ENCODE results near the gene SOX13. TPM values are rescaled to one million over a fixed set of nuclear protein-coding genes. Genes with fewer than 3 reads are reported as not detected.

The SOX13 gene
- total and polyA plus RNA-seq, 11 donors = 8.2 to 16.0 (median 12.6) TPM

- DNase-seq = peak in 4 of 5 donors; percentile 58 to 77 (median 69)
Observed at GRCh38 chr1:204065174-204065985, 7.5 kb upstream of the SOX13 start.

GRCh38 chr1:204065986-204066300, 7.0 kb upstream of the SOX13 start:
- H3K4me3 ChIP-seq = no peak overlapping the region
- intact Hi-C loops (cut with DNase I) = no loop called here
- H3K9me3 ChIP-seq = no peaks in the 10 kb centered on the region
- no peaks in the 10 kb centered on the region for H3K36me3 ChIP-seq
- DNase-seq (no peak), ATAC-seq (no peak)
- peaks cover 0 to under 1% (median 0%) of the 10 kb centered on the region in 9 donors for H3K27me3 ChIP-seq
- H3K4me1 ChIP-seq = peaks cover 0 to 18% (median 10%) of the 10 kb centered on the region in 12 donors
- H3K27ac ChIP-seq = peak overlapping the region in 8 of 12 donors; percentile 4 to 77 (median 58)
- TF ChIP-seq, protein P1, sequence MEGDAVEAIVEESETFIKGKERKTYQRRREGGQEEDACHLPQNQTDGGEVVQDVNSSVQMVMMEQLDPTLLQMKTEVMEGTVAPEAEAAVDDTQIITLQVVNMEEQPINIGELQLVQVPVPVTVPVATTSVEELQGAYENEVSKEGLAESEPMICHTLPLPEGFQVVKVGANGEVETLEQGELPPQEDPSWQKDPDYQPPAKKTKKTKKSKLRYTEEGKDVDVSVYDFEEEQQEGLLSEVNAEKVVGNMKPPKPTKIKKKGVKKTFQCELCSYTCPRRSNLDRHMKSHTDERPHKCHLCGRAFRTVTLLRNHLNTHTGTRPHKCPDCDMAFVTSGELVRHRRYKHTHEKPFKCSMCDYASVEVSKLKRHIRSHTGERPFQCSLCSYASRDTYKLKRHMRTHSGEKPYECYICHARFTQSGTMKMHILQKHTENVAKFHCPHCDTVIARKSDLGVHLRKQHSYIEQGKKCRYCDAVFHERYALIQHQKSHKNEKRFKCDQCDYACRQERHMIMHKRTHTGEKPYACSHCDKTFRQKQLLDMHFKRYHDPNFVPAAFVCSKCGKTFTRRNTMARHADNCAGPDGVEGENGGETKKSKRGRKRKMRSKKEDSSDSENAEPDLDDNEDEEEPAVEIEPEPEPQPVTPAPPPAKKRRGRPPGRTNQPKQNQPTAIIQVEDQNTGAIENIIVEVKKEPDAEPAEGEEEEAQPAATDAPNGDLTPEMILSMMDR (IDR thresholded peaks at IDR 0.05) = no peak
- no peak for TF ChIP-seq POLR2A (IDR thresholded peaks at IDR 0.05)
- 76 to 81% (median 80%) methylated on average over 7 of the region's 7 CpGs for WGBS, 4 donors

More at GRCh38 chr1:204065174-204065985, 7.5 kb upstream of the SOX13 start:
- peaks cover 0 to 18% (median 10%) of the 10 kb centered on the region in 12 donors for H3K4me1 ChIP-seq
- no peaks in the 10 kb centered on the region for H3K9me3 ChIP-seq
- TF ChIP-seq POLR2A (IDR thresholded peaks at IDR 0.05) = no peak
- TF ChIP-seq, protein P1 (IDR thresholded peaks at IDR 0.05) = no peak
- peak overlapping the region in 10 of 12 donors; percentile 17 to 77 (median 44) for H3K27ac ChIP-seq
- H3K4me3 ChIP-seq = peak overlapping the region in 4 of 12 donors; percentile 6 to 24 (median 7)
- no peaks in the 10 kb centered on the region for H3K27me3 ChIP-seq
- no peaks in the 10 kb centered on the region for H3K36me3 ChIP-seq
- whole genome bisulfite sequencing, 4 donors = 41 to 55% (median 46%) methylated on average over 8 of the region's 8 CpGs
- peak; percentile 61 to 86 (median 76) for ATAC-seq
- intact Hi-C loops (cut with DNase I) = no loop called here

DNA sequence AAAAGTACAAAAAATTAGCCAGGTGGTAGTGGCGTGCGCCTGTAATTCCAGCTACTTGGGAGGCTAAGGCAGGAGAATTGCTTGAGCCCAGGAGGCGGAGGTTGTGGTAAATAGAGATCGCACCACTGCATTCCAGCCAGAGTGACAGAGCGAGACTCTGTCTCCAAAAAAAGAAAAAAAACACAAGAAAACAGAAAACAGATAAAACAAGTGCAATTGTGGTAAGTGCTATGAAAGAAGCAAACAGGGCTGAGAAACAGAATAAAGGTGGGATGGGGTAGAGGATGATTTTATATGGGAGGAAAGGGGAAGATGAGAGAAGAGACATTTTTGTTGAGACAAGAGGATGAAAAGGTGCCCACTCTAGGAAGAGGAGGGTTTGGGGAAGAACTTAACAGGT, 5.0 kb upstream of the SOX13 start:
- peaks cover 0 to 24% (median 14%) of the 10 kb centered on the region in 12 donors for H3K4me1 ChIP-seq
- intact Hi-C loops (cut with DNase I) = no loop called here
- H3K36me3 ChIP-seq = no peaks in the 10 kb centered on the region
- peaks cover 0 to 17% (median 0%) of the 10 kb centered on the region in 9 donors for H3K27me3 ChIP-seq
- no peaks in the 10 kb centered on the region for H3K9me3 ChIP-seq
- 89 to 97% (median 96%) methylated on average over 5 of the region's 5 CpGs for WGBS, 4 donors
- ATAC-seq = no peak
- H3K27ac ChIP-seq = no peak overlapping the region
- DNase-seq = no peak
- H3K4me3 ChIP-seq = no peak overlapping the region
- TF ChIP-seq POLR2A (IDR thresholded peaks at IDR 0.05) = no peak
- TF ChIP-seq, protein P1 (IDR thresholded peaks at IDR 0.05) = no peak

GRCh38 chr1:204069887-204070286, 3.0 kb upstream of the SOX13 start:
- Histone ChIP-seq H3K9me3 (no peaks in the 10 kb centered on the region), H3K36me3 (no peaks in the 10 kb centered on the region), H3K4me1 (peaks cover 0 to 40% (median 12%) of the 10 kb centered on the region in 12 donors), H3K4me3 (no peak overlapping the region), H3K27me3 (peaks cover 0 to 35% (median 0%) of the 10 kb centered on the region in 9 donors), H3K27ac (no peak overlapping the region)
- DNase-seq = no peak
- WGBS, 4 donors = 94 to 100% (median 97%) methylated on average over 1 of the region's 1 CpG
- TF ChIP-seq POLR2A (IDR thresholded peaks at IDR 0.05) = no peak
- TF ChIP-seq, protein P1 (IDR thresholded peaks at IDR 0.05) = no peak
- no peak for ATAC-seq
- intact Hi-C loops (cut with DNase I) = loop anchor here in 3 of 10 donors (5.0 to 10.0 kb wide), 3 partner anchors 57 to 198 kb away; no protein-coding TSS in a partner anchor

Measured in heart left ventricle (tissue), 16 donors.